Esophagus muscularis mucosa (tissue), 4 donors: ENCODE data around the gene IKZF1.

Source experiments
- CTCF ChIP-seq, 3 experiments: fragments of 200-600 bp in 2 of 3; fragments of 450-650 bp in 1 of 3; sonication (generic) in 2 of 3; IDR thresholded peaks; one replicate each; pipeline ENCODE4 v1.5.1; 2017 to 2019; ENCODE audit warnings: antibody characterized with exemption in 3 of 3, mild to moderate bottlenecking in 2 of 3, moderate library complexity in 1 of 3
- EP300 ChIP-seq: sonication (generic); formaldehyde crosslinking; IDR thresholded peaks from one replicate; pipeline ENCODE4 v1.6.1; 2017; ENCODE audit warnings: antibody characterized with exemption
- POLR2A ChIP-seq: fragments of 450-650 bp; IDR thresholded peaks from one replicate; pipeline ENCODE4 v1.6.1; 2017; ENCODE audit warnings: antibody characterized with exemption, moderate library complexity, mild to moderate bottlenecking, low read depth
- POLR2AphosphoS5 ChIP-seq, 2 donors: sonication (generic); formaldehyde crosslinking; IDR thresholded peaks; one replicate each; pipeline ENCODE4 v1.6.1; 2017; ENCODE audit warnings: antibody characterized with exemption in 2 of 2

GRCh38 chr7:50379082-50379481 lies 74.6 kb downstream of the IKZF1 start:
- no peak for TF ChIP-seq CTCF (IDR thresholded peaks at IDR 0.05)
- TF ChIP-seq POLR2AphosphoS5 (IDR thresholded peaks at IDR 0.05) = no peak
- TF ChIP-seq POLR2A = no peak
- TF ChIP-seq EP300 = no peak
